ENCODE measurements around the gene STAP2.

The STAP2 gene

GRCh38 chr19:4373013-4373367 lies 34.4 kb upstream of the STAP2 start:
- H3K27ac ChIP-seq (replicated peaks): no peak overlapping the region; the same call in 1 of the 2 replicates

GRCh38 chr19:4372165-4373012 lies 33.8 kb upstream of the STAP2 start:
- no peak for DNase-seq (ENCODE audit: low read depth in 1 of 2, low spot score in 1 of 2)
- no peak overlapping the region for H3K27ac ChIP-seq (replicated peaks)

More at GRCh38 chr19:4373013-4373367, 34.4 kb upstream of the STAP2 start:
- no peak overlapping the region for H3K4me3 ChIP-seq (replicated peaks; ENCODE audit: insufficient read depth, low read length)
- DNase-seq (ENCODE audit: low read depth in 1 of 2, low spot score in 1 of 2): no peak
- TF ChIP-seq SPI1 (IDR thresholded peaks at IDR 0.05; ENCODE audit: borderline replicate concordance, low read depth) (no peak), REST (IDR thresholded peaks at IDR 0.05; ENCODE audit: insufficient replicate concordance, low read depth) (no peak), CTCF (IDR thresholded peaks at IDR 0.05; ENCODE audit: insufficient read depth, low read length) (no peak), GABPA (IDR thresholded peaks at IDR 0.05; ENCODE audit: low read depth) (no peak), POLR2AphosphoS5 (IDR thresholded peaks at IDR 0.05; ENCODE audit: low read depth) (no peak)
- H3K27me3 ChIP-seq (ENCODE audit: insufficient read depth, poor library complexity, severe bottlenecking): no peaks in the 10 kb centered on the region

GRCh38 chr19:4371247-4372164 lies 32.9 kb upstream of the STAP2 start:
- no peak overlapping the region for H3K27ac ChIP-seq (replicated peaks)
- no peak overlapping the region for H3K4me3 ChIP-seq (replicated peaks; ENCODE audit: insufficient read depth, low read length)
- TF ChIP-seq REST (IDR thresholded peaks at IDR 0.05; ENCODE audit: insufficient replicate concordance, low read depth) (no peak), GABPA (IDR thresholded peaks at IDR 0.05; ENCODE audit: low read depth) (no peak), CTCF (IDR thresholded peaks at IDR 0.05; ENCODE audit: insufficient read depth, low read length) (no peak), SPI1 (IDR thresholded peaks at IDR 0.05; ENCODE audit: borderline replicate concordance, low read depth) (no peak), POLR2AphosphoS5 (IDR thresholded peaks at IDR 0.05; ENCODE audit: low read depth) (no peak)
- DNase-seq (ENCODE audit: low read depth in 1 of 2, low spot score in 1 of 2): no peak
- H3K27me3 ChIP-seq (ENCODE audit: insufficient read depth, poor library complexity, severe bottlenecking): no peaks in the 10 kb centered on the region

More at GRCh38 chr19:4372165-4373012, 33.8 kb upstream of the STAP2 start:
- H3K4me3 ChIP-seq (replicated peaks; ENCODE audit: insufficient read depth, low read length): no peak overlapping the region
- H3K27me3 ChIP-seq (ENCODE audit: insufficient read depth, poor library complexity, severe bottlenecking): no peaks in the 10 kb centered on the region
- TF ChIP-seq GABPA (IDR thresholded peaks at IDR 0.05; ENCODE audit: low read depth): no peak
- no peak for TF ChIP-seq POLR2AphosphoS5 (IDR thresholded peaks at IDR 0.05; ENCODE audit: low read depth)

Measured in HL-60 (cell line).